NCI-H82 treated with DMSO at 0.1 percent for 48 hours (cell line): ENCODE data around the gene THAP11.

Source experiments
- DNase-seq: peaks from one replicate; lab custom pipeline; 2025; ENCODE audit not compliant: unreplicated experiment; lab: John Stamatoyannopoulos, UW

THAP11 gene

DNA sequence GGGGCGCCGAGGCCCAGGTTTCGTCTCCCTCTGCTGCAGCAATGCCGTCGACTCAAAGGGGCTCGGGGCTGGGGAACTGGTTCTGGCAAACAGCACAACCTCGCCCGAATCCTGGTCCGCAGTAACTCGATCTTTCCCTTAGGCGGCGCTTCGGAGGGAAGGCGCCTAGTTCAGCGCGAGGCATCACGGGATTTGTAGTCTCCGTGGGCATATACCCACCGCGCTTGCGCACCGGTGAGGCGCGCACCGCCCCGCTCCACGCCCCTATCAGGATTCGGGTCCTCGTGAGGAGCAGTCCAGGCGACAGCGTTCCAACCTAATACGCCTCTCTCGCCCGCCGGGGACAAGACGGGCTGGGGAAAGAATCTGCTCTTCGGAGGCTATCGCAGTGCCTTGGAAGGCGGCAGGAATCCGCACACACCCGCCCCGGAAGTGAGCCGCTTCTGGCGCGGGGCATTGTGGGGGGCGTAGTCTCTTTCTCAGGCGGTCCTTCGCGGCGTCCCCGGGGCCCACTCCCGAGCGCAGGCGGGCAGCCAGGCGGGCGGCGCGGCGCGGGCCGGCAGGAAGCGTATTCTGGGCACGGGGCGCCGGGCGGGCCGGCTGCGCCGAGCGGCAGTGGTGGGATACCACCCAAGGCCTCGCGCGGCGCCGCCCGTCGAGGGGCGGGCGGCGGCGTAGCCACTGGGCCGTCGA lies at the start of gene THAP11:
Gene THAP11 (plus strand): TSS at position 505 of the 693 bp plus-strand sequence. CDS start 235 bp downstream, outside the sequence.
- DNase-seq, result peak; percentile 94

DNA sequence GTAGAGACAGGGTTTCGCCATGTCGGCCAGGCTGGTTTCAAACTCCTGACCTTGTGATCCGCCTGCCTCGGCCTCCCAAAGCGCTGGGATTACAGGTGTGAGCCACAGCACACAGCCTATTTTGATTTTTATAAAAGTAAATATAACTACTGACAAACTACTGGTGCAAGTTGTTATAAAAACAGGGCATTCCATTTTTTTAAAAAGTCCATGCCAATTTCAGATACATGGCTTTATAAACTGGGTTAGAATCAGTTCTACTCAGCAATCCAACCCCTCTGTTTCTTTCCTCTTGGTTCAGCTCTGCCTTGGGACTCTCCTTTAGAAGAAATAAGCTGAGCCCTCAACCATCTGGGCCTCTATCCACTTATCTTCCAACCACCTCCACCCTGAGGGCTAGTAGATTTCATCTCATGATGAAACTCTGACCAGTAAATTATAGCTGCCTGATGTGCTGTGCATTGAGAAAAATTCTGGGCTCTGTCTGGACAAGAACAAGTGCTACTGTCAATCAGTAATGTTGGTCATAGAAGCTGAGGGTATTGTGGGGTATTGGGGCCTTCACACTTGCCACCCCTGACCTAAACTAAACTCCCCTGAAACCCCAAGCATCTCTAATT lies 45.9 kb upstream of the THAP11 start:
- peak; percentile 3 for DNase-seq

DNA sequence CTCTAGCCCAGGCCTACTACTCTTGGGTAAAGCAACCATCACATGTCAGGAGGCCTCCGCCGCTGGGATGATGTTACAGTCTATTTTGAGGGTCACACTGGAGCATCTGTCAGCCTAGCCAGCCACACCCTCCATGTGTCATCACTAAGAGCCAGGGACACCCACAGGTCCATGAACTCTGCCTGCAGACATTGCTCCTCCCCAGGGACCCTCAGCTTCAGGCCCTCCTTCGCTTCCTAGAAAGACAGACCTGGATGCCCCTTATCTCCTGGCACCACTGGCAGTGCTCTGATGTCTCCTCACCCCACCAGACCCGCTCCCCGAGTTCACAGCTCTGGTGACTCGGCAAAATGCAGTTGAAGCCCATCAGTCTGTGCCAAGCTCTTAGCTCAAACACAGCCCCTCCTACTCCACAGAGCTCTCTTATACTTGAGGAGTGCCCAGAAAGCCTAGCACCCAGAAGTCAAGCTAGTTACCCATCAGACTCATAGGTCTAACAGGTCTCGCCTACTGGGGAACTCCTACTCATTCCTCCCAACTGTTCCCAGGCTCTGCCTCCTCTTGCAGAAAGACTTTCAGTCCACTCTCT lies 41.7 kb upstream of the THAP11 start:
- DNase-seq, result no peak

DNA sequence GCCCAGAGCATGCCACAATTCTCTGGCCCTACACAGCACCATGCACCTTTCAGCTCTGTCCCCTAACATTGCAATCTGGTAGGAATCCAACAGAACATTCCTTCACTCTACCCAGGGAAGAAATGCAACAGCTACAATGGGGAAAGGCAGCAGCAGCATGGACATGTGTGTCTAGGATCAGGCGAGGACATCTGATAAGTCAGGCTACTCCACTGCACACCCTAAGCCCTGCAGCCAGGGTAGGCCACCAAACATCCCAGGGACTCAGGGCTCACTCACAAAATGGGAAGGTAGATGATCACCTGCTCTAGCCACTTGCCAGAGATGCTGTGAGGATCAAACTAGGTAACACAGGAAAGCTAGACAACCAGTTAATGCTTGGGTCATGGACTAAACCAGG lies 40.9 kb upstream of the THAP11 start:
- DNase-seq, result no peak

DNA sequence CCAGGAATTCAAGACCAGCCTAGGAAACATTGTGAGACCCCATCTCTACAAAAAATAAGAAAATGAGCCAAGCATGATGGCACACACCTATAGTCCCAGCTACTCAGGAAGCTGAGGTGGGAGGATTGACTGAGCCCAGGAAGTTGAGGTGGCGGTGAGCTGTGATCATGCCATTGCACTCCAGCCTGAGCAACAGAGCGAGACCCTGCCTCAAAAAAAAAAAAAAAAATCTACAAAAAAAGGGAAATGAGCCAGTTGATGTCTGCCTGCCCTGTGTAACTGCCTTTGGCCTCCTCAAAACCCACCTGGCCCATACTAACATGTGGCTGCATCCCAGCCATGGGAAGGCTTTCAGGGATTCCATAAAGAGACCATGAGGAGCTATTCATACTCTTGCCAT lies 40.2 kb upstream of the THAP11 start:
- DNase-seq, result no peak

DNA sequence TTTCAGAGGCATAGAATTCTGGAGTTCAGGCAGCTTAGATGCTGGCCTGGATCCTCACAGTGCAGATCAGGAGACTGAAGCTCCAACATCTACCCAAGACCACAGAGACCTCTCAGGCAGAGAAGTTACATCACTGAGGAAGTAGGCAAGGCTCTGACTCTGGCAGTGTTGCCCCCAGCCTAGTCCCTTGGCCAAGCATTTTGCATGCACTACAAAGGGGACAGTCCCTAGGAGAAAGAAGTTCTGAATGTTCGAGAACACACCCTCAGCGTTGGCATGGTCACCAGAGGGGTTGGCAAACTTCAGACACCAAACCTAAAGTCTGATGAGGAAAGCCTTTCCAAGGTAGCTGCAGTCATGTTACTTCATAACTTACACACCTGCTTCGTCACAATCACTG lies 38.2 kb upstream of the THAP11 start:
- no peak for DNase-seq

DNA sequence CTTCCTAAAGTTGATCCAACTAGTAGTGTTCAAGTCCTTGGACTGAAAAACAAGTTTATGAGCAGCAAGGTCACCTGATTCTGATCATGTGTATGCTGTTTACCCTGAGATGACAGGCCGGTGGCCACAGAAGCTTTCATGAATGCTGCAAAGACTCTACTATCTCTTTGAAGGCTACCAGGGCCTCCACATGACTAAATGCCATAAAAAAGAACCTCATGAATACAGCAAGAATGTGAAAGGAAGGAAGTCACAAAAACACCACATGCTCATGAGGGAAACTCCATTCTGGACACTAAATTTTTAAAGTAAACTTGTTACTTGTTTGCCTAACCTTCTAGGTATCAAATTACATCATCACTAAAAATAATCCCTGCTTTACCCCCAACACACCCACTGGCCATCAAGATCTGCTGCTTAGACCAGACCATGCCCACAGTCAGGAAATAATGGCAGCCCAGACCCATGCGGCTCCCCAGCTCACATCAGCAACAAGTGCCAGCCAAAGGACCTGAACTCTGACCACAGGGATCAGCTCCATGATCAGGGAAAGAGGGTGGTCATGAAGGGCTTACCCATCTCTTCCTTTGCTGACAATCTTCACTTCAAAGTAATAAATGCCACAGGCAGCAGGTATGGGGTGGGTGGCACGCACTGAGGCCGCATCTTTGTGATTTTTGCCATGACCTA lies 37.1 kb upstream of the THAP11 start:
- no peak for DNase-seq

DNA sequence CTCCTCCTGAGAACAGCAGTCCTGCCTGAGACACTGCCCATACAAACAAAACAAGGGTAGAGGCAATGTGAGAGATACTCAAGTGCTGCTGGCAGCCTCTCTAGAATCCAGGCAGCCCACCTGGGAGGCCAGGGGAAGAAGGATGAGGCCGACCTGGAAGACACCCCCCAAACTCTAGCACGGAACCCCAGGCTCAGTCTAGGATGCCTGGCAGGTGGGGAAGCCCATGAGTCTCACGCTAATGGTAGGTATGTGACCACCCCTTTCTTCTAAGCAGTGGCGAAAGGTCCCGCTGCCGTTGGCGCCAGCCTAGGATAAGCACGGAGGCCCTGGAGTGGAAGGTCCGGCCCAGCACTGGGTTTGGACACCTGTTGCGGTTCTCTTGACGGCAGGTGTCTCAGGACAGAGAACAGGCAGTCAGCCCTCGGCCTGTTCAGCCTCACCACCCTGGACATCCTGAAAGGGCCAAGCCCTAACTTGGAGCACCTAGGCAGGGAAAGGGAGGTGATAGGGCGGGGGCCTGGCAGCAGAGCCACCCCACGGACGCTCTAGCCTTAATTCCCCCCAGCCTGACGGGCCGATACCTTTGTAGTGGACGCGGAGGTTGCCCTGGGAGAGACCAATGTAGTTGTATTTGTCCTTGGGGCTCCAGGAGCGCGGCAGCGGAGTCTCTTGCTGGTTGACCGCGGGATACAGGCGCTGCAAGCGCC lies 36.2 kb upstream of the THAP11 start:
- DNase-seq, result no peak

DNA sequence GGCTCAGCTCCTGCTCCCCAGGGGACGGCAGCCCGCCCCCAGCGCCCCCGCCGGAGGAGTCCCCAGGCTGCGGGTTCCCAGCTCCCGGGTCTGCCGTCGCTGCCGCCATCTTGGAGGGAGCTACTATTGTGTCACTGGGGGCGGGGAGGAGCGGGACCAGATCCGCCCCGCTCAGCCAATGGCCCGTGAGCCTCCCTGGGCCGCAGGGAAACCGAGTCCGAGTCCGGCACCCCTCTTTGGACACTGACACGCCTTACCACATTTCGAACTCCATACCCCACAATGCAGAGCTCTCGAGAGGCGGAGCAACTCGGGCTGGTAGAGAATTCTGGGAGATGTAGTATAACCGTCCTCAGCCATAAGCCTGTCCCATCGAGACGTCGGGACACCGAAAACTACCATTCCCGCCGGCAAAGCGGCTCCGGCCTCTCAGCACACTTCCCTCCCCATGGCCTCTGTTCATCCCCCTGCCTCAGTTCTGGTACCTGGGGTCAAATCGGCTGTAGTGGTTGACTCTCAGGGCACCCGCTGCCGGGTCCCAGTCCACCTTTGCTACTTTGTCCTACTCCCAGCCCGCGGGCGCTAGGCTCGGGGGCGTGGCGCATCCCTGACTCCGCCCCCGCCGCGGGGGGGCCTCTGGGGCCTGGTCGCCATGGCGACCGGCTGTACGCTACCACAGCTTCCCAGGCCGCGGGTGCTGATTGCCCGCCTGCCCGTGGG lies 35.5 kb upstream of the THAP11 start, which contains the start of the genes RANBP10 and TSNAXIP1:
Gene RANBP10 (minus strand): TSS at position 133 of the 720 bp plus-strand sequence. CDS start 24 bp downstream, at position 109.
Gene TSNAXIP1 (plus strand): TSS at position 462 of the 720 bp plus-strand sequence. CDS start 261 bp downstream, outside the sequence.
- peak; percentile 98 for DNase-seq

DNA sequence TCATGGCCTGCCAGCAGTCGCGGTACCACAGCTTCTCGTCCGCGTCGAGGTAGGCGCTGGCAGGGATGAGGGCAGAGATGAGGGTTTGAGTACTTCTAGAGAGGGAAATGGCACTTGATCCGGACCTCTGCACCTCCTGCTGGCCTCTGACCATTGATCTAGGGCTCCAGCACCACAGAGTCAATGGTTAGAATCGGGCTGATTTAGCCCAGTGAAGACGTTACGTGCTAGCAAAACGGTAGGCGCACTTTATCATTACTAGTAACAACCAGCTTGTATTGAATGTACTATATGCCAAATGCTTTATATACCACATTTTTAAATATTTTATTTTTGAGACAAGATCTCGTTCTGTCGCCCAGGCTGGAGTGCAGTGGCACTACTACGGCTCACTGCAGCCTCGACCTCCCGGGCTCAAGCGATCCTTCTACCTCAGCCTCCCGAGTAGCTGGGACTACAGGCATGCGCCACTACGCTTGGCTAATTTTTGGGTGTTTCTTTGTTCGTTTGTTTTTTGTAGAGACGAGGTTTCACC lies 34.9 kb upstream of the THAP11 start:
- DNase-seq, result no peak

DNA sequence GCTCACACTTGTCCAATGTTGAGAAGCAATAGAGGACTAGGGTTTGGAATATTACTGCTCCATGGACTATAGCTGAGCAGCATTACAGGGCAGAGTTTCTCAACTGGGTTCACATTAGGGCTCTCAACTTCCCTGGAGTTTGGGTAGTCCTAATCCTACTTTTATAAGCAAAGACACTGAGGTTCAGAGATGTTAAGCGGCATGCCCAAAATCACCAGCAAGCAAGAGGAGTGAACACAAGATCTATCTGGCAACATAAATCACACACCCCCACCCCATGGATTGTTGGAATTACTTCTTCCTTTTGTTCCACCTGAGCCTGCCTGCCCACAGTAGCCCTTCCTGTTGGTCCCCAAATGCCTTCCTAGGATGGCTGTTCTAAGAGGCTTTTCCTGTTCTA lies 30.2 kb upstream of the THAP11 start:
- no peak for DNase-seq

DNA sequence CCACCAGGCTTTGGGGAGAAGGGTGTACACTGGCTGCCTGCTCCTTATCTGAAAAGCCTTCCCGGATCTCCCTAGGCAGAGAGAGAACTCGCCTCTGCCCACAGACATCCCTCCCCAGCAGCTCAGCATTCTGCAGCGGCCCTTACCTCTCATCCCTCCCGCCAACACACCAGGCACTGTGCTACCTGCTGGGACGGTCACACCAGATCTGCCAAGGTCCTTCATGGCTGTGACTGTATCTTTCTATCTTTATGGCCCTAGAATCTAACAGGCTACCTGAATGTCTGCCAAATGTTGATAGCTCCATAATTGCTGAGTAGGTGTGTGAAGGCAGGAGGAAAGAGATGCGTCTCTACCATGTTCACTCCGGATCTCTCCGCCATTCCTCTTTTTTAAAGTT lies 27.6 kb upstream of the THAP11 start:
- no peak for DNase-seq

DNA sequence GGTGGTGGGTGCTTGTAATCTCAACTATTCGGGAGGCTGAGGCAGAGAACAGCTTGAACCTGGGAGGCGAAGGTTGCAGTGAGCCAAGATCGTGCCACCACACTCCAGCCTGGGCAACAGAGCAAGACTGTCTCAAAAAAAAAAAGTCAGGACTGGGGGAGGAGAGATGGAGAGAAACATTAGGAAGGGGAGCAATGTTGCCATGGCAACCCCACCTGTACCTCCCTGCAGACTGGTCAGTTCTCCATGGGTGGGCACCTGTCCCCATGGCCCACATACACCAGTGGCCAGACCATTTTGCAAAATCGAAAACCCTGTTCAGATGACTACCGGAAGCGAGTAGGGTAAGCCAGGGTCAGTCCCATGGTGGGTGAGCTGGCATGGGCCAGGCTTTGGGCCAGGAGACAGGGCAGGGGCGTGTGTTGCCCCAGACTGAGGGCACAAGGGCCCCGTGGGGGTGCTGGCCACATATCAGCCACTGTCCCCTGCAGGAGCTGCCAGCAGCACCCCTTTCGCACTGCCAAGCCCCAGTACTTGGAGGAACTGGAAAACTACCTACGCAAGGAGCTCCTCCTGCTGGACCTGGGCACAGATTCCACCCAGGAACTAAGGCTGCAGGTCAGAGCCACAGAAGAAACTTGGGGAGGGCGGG lies 21.4 kb upstream of the THAP11 start:
- DNase-seq, result no peak

DNA sequence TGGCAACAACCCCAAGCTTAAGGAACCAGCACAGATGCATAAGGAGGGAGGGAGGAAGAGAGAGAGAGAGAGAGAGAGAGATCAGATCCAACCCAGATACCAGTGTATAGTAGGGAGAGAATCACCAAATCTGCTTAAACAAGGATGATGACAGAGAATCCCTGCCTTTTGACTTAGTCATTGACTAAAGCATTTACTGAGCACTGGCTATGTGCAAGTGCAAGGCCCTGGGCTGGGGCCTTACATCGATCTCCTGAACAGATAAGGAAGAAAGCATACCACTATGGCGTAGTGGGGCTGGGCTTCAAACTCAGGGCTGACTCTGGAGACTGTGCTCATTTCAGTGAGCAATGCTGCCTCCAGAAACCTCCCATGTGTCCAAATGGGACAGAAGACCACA lies 19.6 kb upstream of the THAP11 start:
- DNase-seq, result no peak

DNA sequence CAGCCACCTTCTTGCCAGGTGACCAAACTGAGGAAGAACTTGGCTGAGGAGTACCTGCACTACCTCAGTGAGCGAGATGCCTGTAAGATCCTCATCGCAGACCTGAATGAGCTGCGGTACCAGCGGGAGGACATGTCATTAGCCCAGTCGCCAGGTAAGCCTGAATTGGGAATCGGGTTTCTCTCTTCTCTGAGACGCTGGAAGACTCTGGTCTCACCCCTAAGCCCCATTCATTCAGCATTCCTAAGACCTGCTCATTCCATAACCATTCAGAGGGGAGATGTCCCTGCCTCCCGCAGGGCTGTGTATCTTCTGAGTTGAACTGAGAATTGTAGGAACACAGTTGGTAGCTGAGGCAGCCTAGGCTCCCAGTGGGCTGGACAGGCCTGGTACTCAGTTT lies 17.0 kb upstream of the THAP11 start:
- no peak for DNase-seq

DNA sequence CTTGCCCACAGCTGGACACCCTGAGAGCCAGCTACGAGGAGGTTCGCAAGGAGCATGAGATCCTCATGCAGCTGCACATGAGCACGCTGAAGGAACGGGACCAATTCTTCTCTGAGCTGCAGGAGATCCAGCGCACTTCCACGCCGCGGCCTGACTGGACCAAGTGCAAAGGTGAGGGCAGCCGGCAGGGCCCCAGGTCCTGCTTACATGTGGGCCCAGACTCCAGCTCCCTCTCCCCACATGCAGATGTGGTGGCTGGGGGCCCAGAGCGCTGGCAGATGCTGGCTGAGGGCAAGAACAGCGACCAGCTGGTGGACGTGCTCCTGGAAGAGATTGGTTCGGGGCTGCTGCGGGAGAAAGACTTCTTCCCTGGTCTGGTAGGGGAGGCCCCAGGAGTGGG lies 16.2 kb upstream of the THAP11 start:
- DNase-seq, result no peak

DNA sequence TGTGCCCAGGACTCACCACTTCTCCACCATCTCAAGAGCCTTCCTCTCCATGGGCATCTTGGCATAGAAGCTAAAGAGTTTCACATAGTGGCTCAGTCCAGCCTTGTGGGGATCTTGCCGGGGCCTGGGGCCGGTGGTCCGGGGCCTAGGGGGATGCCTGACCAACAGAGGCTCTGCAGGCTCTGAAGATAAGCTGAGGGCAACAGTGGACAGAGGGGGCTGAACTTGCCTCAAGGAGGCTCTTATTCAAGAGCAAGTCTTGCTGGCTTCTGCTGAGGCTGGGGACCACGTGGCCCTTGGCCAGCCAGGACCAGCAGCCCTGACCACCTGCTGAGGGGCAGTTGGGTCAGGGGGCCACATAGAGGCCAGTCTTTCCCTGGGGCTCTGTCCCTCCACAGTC lies 13.5 kb upstream of the THAP11 start:
- no peak for DNase-seq

DNA sequence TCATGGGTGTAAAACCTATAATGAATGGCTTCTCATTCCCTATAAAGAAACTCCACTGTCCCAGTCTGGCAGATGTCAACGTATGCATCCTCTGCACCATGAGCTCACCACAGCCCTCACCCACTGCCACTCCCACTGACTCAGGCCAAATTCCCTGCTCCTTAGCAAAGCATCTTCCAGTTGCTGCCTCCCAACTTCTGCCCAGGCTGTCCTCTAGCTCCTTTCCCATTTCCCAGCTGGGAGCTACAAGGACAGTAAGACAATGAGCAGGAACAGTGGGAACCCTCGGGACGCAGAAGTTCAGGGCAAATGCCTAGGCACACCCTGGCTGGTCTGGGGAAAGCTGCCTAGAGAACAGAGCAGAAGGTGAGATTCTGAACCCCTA lies 9.1 kb upstream of the THAP11 start:
- DNase-seq, result no peak

DNA sequence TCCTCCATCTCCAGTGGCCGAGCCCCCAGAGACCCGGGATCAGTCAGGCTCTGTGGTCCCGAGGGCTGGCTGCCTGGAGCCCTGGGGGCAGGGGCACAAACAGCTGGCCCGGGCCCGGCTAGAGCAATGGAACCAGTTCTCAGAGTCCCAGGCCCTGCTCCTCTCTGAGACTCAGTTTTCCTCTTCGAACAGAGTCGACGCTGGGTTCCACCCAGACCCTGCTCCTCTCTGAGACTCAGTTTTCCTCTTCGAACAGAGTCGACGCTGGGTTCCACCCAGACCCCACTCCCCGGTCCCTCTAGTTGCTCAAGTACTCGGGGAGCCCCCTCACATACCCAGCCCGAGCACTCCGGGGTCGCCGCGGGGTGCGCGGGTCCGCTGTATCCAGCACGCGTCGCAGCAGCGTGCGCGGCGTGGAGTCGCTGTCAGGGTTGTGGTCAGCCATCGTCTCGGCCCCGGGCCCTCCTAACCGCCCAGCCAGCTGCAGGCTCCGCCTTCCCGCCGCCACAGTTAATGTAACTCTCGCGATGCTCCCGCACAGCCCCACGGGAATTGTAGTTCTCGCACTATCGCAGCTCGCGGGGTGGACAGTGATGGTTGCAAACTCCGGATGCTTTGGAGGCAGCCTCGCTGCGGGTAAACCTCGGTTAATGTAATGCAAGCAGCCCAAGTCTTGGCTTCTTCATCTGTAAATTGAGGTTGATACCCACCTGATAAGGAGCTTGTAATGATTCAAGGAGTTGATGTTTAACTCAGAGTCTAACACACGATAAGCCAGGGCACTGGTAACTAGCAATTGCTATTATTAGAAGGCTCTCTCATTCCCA lies 8.5 kb upstream of the THAP11 start:
- DNase-seq, result peak; percentile 65
